ENCODE measurements around the gene SP3. TPM values are rescaled to one million over a fixed set of nuclear protein-coding genes. Genes with fewer than 3 reads are reported as not detected.
"Not testable (repeated sequence)": the region's sequence is repeated elsewhere in the genome, so short reads cannot be mapped to it uniquely, and the experiment has no call there.

The SP3 gene
- total RNA-seq, 1 donor from 2014 or later = 98.3 TPM

DNA sequence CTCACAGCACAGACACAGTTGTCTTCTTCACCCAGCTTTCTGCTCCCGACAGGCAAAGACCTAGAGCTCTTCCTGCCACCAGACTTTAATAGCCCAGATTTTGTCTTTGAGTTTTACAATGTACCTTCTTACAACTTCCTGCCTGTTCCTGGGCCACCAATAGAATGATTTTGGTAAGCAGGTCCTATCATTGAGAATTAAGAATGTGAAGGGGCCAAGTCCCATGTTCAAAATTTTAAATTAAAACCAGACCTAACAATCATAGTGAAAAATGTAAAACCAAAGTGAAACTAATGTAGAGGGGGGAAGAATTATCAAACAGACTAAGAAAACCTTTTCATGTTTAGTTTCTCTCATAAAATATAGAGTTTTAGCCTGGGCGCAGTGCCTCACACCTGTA, 72.8 kb downstream of the SP3 start:
- no peak for DNase-seq (ENCODE audit: low read depth, low spot score)

DNA sequence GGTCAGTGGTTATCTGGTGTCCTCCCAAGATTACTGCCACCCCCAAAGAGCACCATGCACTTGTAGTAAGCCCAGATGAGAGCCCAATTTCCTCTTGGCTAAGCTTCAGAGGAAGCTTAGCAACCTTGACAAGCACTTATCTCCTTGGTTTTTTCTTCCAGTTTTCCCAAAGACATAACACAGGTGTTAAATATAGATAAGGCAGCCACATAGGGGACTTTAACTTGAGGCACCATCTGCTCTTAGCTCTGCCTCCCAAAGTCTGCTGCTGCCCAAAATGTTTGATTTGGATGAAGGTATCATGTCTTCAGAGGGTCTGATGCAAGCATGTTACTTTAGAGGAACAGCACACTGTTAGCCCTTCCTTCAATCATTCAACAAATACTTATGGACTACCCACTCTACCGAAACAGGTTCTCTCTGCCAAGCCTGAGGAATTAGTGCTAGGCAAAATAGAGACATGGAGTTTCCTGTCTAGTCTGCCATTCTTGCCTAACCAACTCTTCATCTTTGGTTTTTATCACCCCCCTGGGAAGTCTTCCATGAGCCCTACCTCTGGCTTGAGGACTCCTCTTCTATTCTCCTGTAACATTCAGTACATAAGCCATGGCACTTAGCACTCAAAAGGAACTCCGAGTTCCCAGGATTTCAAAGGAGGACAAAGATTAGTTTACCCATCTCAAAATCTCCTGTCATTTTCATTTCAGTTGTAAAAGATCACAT, 73.7 kb downstream of the SP3 start:
- DNase-seq (ENCODE audit: low read depth, low spot score) = no peak

DNA sequence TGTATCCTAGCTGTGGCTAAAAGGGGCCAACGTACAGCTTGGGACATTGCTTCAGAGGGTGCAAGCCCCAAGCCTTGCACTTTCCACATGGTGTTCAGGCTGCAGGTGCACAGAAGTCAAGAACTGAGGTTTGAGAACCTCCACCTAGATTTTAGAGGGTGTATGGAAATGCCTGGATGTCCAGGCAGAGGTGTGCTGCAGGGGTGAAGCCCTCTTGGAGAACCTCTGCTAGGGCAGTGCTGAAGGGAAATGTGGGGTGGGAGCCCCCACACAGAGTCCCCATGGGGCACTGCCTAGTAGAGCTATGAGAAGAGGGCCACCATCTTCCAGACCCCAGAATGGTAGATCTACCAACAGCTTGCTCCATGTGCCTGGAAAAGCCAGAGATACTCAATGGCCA, 75.7 kb downstream of the SP3 start:
- not testable (repeated sequence) for DNase-seq (ENCODE audit: low read depth, low spot score)

DNA sequence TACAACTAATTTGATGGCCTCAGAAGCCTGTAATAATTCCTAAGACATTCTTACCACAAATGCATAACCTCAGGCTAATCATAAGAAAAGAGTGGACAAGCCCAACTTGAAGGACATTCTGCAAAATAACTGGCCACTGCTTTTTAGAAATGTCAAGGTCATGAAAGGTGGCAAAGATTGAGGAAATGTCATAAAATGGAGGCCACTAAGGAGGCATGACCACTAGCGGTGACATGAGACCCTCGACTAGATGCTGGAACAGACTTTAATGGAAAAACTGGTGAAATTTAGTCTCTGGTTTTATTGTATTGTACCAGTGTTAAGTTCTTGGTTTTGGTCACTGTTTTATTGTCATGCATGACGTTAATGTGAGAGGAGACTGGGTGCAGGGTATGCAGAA, 78.6 kb downstream of the SP3 start:
- DNase-seq (ENCODE audit: low read depth, low spot score) = no peak

DNA sequence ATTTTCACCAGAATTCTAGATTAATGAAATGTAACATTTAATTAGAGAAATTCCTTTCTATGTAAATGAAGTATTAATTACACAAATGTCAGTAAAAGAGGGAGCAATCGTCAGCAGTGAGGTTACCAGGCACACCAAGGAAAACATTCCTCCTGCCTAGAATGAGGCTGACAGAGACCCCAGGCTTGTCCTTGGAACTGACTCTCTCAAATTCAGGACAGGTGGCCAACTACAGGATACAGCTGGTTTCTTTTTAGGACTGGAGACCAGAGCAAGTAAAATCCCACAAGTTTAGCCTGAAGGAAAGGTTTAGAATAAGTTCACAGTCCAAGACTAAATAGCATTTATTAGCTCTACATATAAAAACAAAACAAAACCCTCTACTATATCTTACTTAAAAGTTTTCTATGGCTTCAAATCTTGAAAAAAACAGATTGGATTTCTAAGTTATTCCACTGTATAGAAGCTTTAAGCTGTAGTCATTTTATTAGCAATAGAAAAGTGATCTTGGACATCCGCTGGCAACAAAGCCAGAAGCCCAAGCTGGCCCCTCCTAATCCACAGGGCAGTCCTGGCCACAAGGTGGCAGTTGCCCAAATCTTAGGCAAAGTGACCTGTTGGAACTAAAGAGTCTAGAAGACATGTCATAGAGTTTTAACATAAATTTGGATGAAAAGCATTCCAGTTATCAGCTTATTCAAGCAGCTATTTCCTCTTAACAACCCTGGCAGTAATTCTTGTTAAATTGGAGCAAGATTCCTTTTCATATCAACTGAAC, 81.0 kb downstream of the SP3 start:
- no peak for DNase-seq (ENCODE audit: low read depth, low spot score)

DNA sequence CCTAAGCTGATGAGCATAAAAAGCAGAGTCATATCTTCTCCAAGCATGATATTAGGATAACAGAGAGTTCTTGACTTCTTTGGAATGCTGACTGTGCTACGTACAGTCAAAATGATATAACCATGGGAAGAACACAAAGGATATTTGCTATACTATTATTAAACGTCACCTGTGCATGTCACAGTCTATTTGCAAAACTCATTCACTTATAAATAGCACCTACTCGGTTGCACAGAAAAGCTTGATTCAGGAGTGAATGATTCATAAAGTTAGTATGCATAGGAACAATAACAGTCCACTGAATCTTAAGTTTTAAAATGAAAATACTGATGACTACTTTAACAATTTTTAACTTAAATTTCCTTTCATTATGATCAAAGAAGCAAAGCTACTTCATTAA, 83.3 kb downstream of the SP3 start:
- DNase-seq (ENCODE audit: low read depth, low spot score) = no peak

DNA sequence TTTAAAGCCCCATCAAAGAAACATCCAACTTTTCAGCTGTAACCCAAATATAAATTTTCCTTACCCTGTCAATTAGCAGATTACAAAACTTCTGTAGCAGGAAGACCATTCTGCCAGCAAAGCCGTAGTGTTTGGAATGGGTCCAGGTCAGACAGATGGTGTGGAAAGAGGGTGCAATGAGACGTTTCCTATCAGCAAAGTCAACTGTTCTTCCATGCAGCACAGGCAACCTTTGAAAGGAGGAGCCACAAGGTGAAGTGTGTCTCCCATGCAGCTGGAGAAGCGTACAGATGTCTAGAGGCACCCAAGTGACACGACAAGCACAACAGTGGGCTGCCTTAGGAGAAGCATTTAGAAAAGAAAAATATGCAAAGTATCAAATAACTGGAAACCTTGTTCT, 83.7 kb downstream of the SP3 start:
- DNase-seq (ENCODE audit: low read depth, low spot score) = peak; percentile 17

DNA sequence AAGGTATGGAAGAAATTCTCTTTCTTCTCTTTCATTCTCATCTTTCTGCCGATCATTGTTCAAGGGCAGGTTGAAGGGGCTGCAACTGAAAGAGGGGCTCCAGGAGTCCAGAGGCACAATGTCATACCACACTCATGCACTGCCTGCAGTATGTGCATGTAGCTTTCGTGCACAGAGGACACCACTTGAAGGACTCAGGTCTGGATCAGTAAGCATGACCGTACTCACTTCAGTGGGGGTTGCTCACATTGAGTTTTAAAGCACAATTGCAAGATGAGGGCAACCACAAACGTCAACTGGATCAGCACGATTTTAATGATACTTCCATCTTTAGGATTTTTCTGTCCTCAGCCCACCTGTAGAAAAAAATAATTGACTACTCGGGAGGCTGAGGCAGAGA, 84.6 kb downstream of the SP3 start:
- no peak for DNase-seq (ENCODE audit: low read depth, low spot score)

DNA sequence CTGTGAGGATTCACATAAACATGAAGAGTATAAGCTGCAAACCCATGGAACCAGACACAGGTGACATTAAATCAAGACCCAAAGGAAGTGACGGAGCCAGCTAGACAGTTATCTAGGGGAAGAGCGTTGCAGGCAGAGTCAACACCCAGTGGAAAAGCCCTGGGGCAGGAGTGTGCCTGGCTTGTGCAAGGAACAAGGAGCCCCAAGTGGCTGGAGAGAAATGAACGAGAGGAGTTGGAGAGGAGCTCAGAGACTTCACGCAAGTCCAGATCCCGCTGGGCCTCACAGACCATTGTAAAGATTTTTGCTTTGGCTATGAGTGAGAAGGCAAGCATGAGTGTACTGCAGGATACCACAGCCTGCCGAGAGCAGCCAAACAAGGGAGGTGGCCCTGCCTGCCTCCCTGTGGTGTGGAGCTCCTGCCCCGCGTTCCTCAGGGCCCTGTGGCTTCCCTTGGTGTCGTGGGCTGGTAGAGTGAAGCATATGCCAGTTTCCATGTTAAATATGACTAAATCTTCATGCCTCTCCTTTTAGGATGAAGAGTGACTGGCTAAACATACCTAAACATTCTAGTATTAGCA, 88.2 kb downstream of the SP3 start:
- DNase-seq (ENCODE audit: low read depth, low spot score) = no peak

DNA sequence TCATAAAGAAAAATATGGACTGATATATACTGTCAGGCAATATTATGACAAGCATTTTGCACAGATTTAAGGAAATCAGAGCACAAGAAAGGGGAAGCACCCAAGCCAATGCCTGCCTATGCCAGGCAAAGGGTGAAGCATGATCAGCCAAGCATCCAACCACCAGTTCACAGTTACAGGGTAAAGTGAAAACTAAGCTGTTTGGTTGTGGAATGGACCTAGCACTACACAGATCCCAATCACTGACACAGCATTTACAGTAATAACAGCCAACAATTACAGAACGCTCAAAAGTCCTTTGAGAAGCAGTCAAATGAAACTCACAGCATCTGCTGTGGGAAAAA, 90.3 kb downstream of the SP3 start:
- DNase-seq (ENCODE audit: low read depth, low spot score) = no peak

DNA sequence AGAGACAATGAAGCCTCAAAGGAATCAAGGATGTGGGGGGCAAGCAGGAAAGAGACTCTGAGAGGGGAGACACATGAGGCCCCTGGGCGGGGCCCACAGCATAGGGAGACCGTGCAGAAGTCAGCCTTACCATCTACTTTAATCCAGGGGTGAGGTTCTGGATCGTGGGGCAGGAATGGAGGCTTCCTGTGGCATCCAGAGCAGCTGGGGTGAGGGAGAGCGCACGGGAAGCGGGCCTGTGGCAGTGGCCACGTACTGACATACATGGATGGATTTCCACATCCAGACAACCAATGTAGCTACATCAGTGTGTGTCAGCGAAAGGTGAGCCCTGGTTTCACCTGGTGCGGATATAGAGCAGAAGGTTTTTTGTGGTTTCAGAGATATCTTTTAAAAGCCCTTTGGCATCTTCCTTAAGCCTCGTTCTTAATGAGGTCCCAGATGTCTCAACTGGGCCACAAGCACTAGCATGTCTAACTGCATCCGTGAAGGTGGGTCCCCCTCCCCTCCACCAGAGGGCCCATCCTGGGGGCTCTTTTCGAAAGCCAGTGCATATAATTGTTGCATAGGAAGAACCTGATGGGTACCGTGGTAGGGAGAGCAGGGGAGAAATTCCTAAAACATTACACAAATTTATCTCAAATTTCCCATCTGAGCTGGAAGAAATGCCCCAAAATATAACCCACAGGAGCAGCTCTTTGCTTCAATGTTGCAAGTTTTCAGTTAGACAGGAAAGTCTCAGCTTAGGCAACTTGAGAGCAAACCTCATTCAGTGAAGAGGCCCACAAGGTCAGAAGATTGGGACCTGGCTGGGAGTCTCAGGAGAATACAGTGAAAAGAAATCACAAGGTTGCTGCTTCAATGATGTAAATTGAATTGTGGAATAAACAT, 90.9 kb downstream of the SP3 start:
- no peak for DNase-seq (ENCODE audit: low read depth, low spot score)

DNA sequence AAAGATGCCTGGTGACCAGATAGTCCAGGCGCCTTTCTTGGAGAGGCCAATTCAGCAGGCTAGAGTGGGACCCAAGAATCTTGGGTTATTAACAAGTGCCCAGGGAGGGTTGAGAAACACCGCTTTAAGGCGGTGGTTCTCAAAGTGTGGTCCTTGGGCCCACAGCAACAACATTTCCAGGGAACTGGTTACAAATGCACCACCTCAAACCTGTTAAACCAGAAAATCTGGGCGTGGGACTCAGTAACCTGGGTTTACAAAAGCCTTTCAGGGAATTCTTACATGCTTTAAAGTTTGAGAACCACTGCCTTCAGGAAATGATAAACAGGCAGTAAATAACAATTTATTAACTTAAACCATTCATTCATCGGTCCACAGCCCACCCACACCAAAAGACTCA, 92.5 kb downstream of the SP3 start:
- DNase-seq (ENCODE audit: low read depth, low spot score) = no peak

DNA sequence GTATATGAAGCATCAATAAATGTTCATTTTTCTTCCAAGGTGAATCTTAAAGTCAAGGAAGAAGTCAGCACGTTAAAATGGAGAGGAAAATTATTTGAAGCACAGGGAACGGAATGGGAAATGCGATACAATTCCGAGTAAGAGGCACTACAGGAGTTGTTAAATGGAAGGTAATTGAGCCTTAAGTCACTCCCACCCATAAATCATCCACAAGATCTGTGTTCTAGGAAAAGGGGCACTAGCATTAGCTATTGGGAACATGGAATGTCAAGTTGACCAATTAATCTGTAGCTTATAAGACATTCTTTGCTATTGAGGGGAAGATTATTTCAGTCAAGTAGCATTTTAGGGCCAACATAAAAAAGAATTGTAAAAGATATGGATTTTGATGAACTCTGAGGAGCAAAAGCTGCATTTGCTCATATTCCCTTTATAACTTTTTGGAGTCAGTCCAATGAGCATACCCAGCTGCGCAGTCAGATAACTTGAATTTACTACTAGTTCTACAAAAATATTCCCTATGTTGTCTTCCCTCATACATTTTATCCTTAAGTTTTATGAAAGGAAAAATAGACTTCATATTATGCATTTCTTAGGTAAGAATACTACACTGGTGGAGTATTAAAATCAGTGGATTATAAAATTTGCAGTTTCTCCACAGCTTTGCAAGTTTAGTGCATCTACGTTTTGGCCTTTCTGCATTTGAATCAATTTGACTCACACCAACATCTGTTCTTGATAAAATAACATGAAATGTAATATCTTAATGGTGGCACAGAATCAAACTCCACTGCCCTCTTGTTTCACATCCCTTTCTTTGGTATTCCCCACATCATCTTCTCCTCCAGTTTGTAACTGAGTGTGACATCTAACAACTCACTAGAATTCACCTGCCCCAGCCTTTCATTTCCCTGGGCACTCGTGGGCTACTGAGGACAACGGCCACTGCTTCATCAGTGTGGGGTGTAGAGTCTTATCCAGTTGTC, 95.6 kb downstream of the SP3 start:
- DNase-seq (ENCODE audit: low read depth, low spot score) = no peak

DNA sequence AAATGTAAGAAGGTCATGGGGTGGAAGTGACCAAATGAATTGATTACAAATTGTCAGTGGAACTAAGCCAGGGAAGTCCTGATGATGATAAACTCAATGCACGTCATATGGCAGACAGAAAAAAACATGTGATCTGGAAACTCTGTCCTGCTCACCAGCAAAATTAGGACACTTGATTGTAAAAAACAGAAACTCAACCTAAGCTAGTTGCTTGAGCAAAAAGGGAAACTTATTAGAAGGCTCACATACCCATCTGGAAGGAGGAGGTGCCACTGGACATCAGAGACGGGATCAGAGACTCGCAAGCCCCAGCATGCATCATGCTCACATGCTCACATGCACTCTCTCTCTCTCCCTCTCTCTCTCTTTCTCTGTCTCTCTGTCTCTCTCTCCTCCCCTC, 96.8 kb downstream of the SP3 start:
- DNase-seq (ENCODE audit: low read depth, low spot score) = no peak

DNA sequence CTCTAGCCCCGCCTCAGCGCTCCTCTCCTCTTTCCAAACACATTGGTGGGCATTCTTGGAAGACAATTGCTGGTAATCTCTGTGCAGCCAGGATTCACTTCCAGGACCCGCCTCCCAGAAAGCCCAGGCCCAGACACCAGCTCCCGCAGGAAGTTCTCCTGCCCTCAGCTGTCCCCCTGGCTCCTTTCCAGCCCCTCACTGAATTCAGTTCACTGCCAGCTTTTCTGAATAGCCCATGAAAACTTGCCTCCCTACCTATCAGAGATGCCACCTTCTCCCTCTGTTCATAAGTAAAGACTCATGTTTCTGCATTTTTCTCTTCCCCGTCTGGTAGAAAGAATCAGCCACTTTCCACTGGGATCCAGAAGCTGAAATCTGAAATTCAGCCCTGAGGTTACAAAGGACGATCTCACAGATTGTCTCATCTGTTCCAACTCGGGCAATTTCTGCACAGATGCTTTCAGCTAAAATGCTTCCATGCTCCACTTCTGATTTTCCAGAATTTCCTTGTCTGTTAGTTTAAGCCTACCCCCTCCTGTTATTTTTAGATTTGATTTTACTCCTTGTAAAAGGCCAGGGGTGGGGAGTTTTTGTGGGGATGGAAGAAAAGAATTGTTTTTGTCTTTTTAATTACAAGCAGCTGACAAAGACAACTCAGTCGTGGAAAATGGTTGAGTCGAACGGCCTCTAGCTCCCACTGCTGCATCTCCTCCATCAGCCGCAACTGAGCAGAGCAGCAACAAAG, 98.1 kb downstream of the SP3 start:
- DNase-seq (ENCODE audit: low read depth, low spot score) = no peak

DNA sequence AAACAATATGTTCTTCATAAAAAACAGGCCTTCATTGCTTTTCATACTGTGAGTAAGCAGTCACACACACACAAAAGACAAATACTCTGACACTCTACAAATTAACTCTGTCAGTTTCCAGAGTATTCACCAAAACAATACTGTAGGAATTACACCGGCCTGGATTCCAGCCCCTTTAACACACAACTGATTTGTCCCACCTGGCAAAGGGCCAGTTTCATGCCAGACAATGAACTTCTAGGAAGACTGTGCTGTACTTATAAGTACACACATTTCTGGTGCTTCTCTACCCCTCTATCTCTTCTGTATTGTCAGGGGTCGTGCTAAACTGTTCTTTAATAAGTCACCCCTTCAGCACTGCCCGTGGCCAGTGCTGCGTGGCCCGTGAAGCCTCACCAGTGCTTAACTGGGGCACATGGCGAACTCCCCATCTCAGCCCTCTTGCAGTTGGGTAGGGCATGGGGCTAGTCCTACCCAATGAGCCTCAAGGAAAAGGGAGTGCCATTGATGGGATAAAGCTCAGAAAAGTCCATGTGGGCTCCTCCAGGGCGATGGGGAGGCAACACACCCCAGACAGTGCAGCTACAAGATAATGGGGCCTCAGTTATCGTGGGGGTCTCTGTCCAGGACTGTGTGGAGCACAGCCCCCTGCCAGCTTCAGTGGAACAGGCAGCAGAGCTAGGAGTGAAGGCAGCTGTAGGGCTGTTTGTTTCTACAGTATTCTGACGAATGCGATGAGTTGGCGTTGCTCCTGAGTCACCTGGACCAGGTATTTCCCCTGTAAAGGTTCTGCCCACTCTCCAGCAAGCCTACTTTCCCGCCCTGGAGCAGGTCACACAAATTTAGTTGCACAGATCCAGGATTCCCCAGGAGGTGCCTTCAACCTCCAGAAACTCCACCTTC, 99.0 kb downstream of the SP3 start:
- DNase-seq (ENCODE audit: low read depth, low spot score) = no peak

DNA sequence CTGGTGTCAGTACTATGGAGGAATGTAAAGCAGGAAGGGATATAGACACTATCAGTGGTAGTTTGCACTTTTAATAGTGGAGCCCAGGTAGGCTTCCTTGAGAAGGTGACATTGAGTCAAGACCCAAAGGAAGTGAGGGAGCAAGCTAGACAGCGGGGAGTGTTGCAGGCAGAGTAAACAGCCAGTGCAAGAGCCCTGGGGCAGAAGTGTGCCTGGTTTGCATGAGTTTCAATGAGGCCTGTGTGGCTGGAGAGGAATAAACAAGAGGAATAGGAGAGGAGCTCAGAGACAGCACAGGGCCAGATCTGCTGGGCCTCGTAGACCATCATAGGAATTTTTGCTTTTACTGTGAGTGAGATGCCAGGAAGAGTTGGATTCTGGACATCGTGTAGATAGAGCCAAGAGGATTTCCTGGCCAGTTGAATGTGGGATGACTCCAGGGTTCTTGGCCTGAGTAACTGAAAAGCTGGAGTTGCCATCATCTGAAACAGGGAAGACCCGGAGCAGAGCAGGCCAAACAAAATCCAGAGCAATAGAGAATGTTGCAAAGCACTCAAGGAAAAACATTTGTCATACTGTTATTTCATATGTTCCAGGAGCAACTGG, 102.5 kb downstream of the SP3 start:
- DNase-seq (ENCODE audit: low read depth, low spot score) = no peak

DNA sequence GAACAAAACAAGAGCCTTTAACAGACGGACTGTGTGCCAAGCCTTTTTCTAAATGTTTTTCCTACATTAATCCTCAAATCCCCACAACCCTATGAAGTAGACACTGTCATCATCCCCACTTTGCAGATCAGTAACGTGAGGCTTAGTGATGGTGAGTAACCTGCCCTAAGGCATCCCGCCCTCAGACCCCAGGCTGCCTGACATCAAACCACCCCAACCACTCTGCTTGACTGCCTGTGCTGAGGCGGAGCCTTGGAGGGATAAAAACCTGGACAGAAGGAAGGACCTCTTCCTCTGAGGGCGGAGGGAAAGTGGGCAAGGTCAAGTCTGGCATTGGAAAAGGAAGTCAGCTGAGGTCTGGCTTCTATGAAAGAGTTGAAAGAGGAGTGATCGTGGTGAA, 104.6 kb downstream of the SP3 start:
- DNase-seq (ENCODE audit: low read depth, low spot score) = no peak
